SW480 (cell line): ENCODE data around the gene WDR72.
A peak's percentile ranks its signal among the peaks of the same experiment; 100 is the strongest.

Source experiments
- DNase-seq: peaks from one replicate; pipeline ENCODE4 v3.0.0-alpha.2; 2016; ENCODE audit warnings: low spot score

The WDR72 gene

GRCh38 chr15:53589520-53590057, 169.9 kb downstream of the WDR72 start:
- DNase-seq, result no peak

- DNase-seq, result no peak
Measured at GRCh38 chr15:53588773-53589172, 170.7 kb downstream of the WDR72 start.

- no peak for DNase-seq
Measured at GRCh38 chr15:53586799-53587198, 172.7 kb downstream of the WDR72 start.

- DNase-seq, result no peak
Measured at GRCh38 chr15:53581513-53581912, 177.9 kb downstream of the WDR72 start.

GRCh38 chr15:53580366-53580765, 179.1 kb downstream of the WDR72 start:
- no peak for DNase-seq

- no peak for DNase-seq
Measured at GRCh38 chr15:53576841-53577240, 182.6 kb downstream of the WDR72 start.

GRCh38 chr15:53573091-53573490, 186.4 kb downstream of the WDR72 start:
- DNase-seq, result no peak

GRCh38 chr15:53569751-53570480, 189.5 kb downstream of the WDR72 start:
- DNase-seq, result peak; percentile 19

GRCh38 chr15:53566912-53567311, 192.6 kb downstream of the WDR72 start:
- no peak for DNase-seq

GRCh38 chr15:53565721-53566120, 193.7 kb downstream of the WDR72 start:
- no peak for DNase-seq

GRCh38 chr15:53564647-53565046, 194.8 kb downstream of the WDR72 start:
- no peak for DNase-seq

GRCh38 chr15:53563627-53564026, 195.8 kb downstream of the WDR72 start:
- no peak for DNase-seq

- no peak for DNase-seq
Measured at GRCh38 chr15:53559364-53560277, 199.8 kb downstream of the WDR72 start.

- no peak for DNase-seq
Measured at GRCh38 chr15:53558384-53558783, 201.1 kb downstream of the WDR72 start.

GRCh38 chr15:53555226-53555625, 204.2 kb downstream of the WDR72 start:
- no peak for DNase-seq

- DNase-seq, result no peak
Measured at GRCh38 chr15:53549697-53550305, 209.7 kb downstream of the WDR72 start.

- peak; percentile 39 for DNase-seq
Measured at GRCh38 chr15:53548236-53548635, 211.2 kb downstream of the WDR72 start.

- peak; percentile 43 for DNase-seq
Measured at GRCh38 chr15:53540626-53541300, 218.7 kb downstream of the WDR72 start.

GRCh38 chr15:53539878-53540277, 219.6 kb downstream of the WDR72 start:
- peak; percentile 40 for DNase-seq

GRCh38 chr15:53536479-53537120, 222.9 kb downstream of the WDR72 start:
- DNase-seq, result no peak

- no peak for DNase-seq
Measured at GRCh38 chr15:53535886-53536285, 223.6 kb downstream of the WDR72 start.
